ENCODE data around the gene CKB. TPM values are rescaled to one million over a fixed set of nuclear protein-coding genes. Genes with fewer than 3 reads are reported as not detected.

The CKB gene
- total RNA-seq, 6 experiments from 2014 or later = 3.6 to 57.1 (median 6.7) TPM

GRCh38 chr14:103491691-103492090 lies 30.9 kb downstream of the CKB start:
- Histone ChIP-seq H3K4me3 (no peak overlapping the region), H3K27me3 (no peaks in the 10 kb centered on the region), H3K27ac (no peak overlapping the region), H3K9me3 (no peaks in the 10 kb centered on the region), H3K36me3 (peaks cover 0 to 49% (median 11%) of the 10 kb centered on the region in 4 donors), H3K4me1 (peaks cover 0 to 13% (median 0%) of the 10 kb centered on the region in 4 donors)
- no peak for TF ChIP-seq POLR2A (IDR thresholded peaks at IDR 0.05)
- TF ChIP-seq CTCF (IDR thresholded peaks at IDR 0.05) = no peak
- WGBS (ENCODE audit: insufficient coverage, low coverage, low lambda C conversion rate, missing lambda C conversion rate) = 86% methylated on average over 10 of the region's 10 CpGs
- DNase-seq (no peak), ATAC-seq (no peak)
- intact Hi-C loops (cut with DNase I) = loop anchor here in 1 of 2 donors (10.0 kb wide), 1 partner anchor 53 kb away; no protein-coding TSS in a partner anchor

GRCh38 chr14:103489621-103490020 lies 33.0 kb downstream of the CKB start:
- H3K27me3 ChIP-seq = no peaks in the 10 kb centered on the region
- intact Hi-C loops (cut with DNase I) = loop anchor here in 1 of 2 donors (10.0 kb wide), 1 partner anchor 55 kb away; no protein-coding TSS in a partner anchor
- 67% methylated on average over 1 of the region's 2 CpGs for WGBS (ENCODE audit: insufficient coverage, low coverage, low lambda C conversion rate, missing lambda C conversion rate)
- TF ChIP-seq POLR2A (IDR thresholded peaks at IDR 0.05) (no peak), CTCF (IDR thresholded peaks at IDR 0.05) (no peak)
- H3K4me1 ChIP-seq = peaks cover 0 to 7% (median 0%) of the 10 kb centered on the region in 4 donors
- peaks cover 0 to 41% (median 9%) of the 10 kb centered on the region in 4 donors for H3K36me3 ChIP-seq
- ATAC-seq (no peak), DNase-seq (no peak)
- no peaks in the 10 kb centered on the region for H3K9me3 ChIP-seq
- no peak overlapping the region for H3K4me3 ChIP-seq
- no peak overlapping the region for H3K27ac ChIP-seq

- WGBS (ENCODE audit: insufficient coverage, low coverage, low lambda C conversion rate, missing lambda C conversion rate) = 85% methylated on average over 2 of the region's 2 CpGs
- Histone ChIP-seq H3K36me3 (peaks cover 0 to 34% (median 9%) of the 10 kb centered on the region in 4 donors), H3K4me1 (peaks cover 0 to 7% (median 0%) of the 10 kb centered on the region in 4 donors), H3K27me3 (no peaks in the 10 kb centered on the region), H3K4me3 (no peak overlapping the region), H3K9me3 (no peaks in the 10 kb centered on the region), H3K27ac (no peak overlapping the region)
- DNase-seq (no peak), ATAC-seq (no peak)
- intact Hi-C loops (cut with DNase I) = no loop called here
- no peak for TF ChIP-seq CTCF (IDR thresholded peaks at IDR 0.05)
- no peak for TF ChIP-seq POLR2A (IDR thresholded peaks at IDR 0.05)
Measured at GRCh38 chr14:103488960-103489359, 33.7 kb downstream of the CKB start.

GRCh38 chr14:103488071-103488470 lies 34.6 kb downstream of the CKB start:
- ATAC-seq (no peak), DNase-seq (no peak)
- no peak overlapping the region for H3K27ac ChIP-seq
- no peak overlapping the region for H3K4me3 ChIP-seq
- WGBS (ENCODE audit: insufficient coverage, low coverage, low lambda C conversion rate, missing lambda C conversion rate) = 93% methylated on average over 4 of the region's 6 CpGs
- H3K36me3 ChIP-seq = peaks cover 0 to 28% (median 9%) of the 10 kb centered on the region in 4 donors
- H3K27me3 ChIP-seq = no peaks in the 10 kb centered on the region
- TF ChIP-seq CTCF (IDR thresholded peaks at IDR 0.05) = no peak
- TF ChIP-seq POLR2A (IDR thresholded peaks at IDR 0.05) = no peak
- intact Hi-C loops (cut with DNase I) = no loop called here
- no peaks in the 10 kb centered on the region for H3K9me3 ChIP-seq
- H3K4me1 ChIP-seq = peaks cover 0 to 7% (median 0%) of the 10 kb centered on the region in 4 donors
